IMR-90 (cell line): Measurements from ENCODE around the gene AFG3L2. TPM values are rescaled to one million over a fixed set of nuclear protein-coding genes. Genes with fewer than 3 reads are reported as not detected.

Experiments used
- ATAC-seq: fragments of 200-7000 bp; cut with Tn5 transposase; 2 replicates; pipeline ENCODE4 v1.9.1; 2020; ENCODE audit warnings: low read depth, mild to moderate bottlenecking, moderate library complexity
- BruUV-seq: library from RNA; stranded (reverse); fragments of 400-500 nt; replicated peaks from 2 replicates; lab custom pipeline; 2021; lab: Mats Ljungman, UMichigan
- CTCF ChIA-PET: fragments of 300-600 bp; formaldehyde crosslinking; extraction: SDS; loops from one replicate; lab custom pipeline; 2021; ENCODE audit warnings: antibody characterized with exemption; lab: Yijun Ruan, JAX
- POLR2A ChIA-PET: fragments of 300-600 bp; sonication (Branson Sonifier 250); formaldehyde crosslinking; loops from one replicate; lab custom pipeline; 2022; ENCODE audit warnings: antibody characterized with exemption; ENCODE audit not compliant: unreplicated experiment; lab: Charles Lee
- DNase-seq: peaks from one replicate; pipeline ENCODE4 v3.0.0; 2013
- H2AFZ ChIP-seq: replicated peaks from 2 replicates; pipeline ENCODE3; 2013; ENCODE audit warnings: low read length, mild to moderate bottlenecking; ENCODE audit not compliant: poor library complexity
- H2AK5ac ChIP-seq: 2 replicates; pipeline ENCODE4 v1.6.1; 2013; ENCODE audit warnings: low read depth, low read length, inconsistent platforms
- H2AK9ac ChIP-seq: replicated peaks from 2 replicates; pipeline ENCODE3; 2013; ENCODE audit warnings: mild to moderate bottlenecking, low read depth, low read length, moderate library complexity; ENCODE audit not compliant: poor library complexity
- H2BK120ac ChIP-seq: 2 replicates; pipeline ENCODE4 v1.6.1; 2013; ENCODE audit warnings: low read depth, low read length, inconsistent platforms
- H2BK15ac ChIP-seq: 3 replicates; pipeline ENCODE4 v1.6.1; 2013; ENCODE audit warnings: low read depth, low read length, inconsistent platforms
- H2BK20ac ChIP-seq: 2 replicates; pipeline ENCODE4 v1.6.1; 2013; ENCODE audit warnings: low read depth, mild to moderate bottlenecking, inconsistent platforms, low read length, moderate library complexity
- H2BK5ac ChIP-seq: 2 replicates; pipeline ENCODE4 v1.6.1; 2013; ENCODE audit warnings: mild to moderate bottlenecking, low read depth, low read length, inconsistent platforms; ENCODE audit not compliant: poor library complexity, severe bottlenecking
- H3K14ac ChIP-seq: replicated peaks from 2 replicates; pipeline ENCODE4 v1.6.1; 2013; ENCODE audit warnings: low read depth, low read length, inconsistent platforms
- H3K18ac ChIP-seq: 2 replicates; pipeline ENCODE4 v1.6.1; 2013; ENCODE audit warnings: low read depth, low read length, control low read depth
- H3K23ac ChIP-seq: 2 replicates; pipeline ENCODE4 v1.6.1; 2013; ENCODE audit warnings: low read depth, low read length, inconsistent platforms
- H3K27ac ChIP-seq: 2 replicates; pipeline ENCODE4 v1.5.1; 2013; ENCODE audit warnings: mild to moderate bottlenecking, control low read depth, low read length; ENCODE audit not compliant: insufficient read depth
- H3K27me3 ChIP-seq: 2 replicates; pipeline ENCODE4 v1.6.1; 2013; ENCODE audit warnings: low read length; ENCODE audit not compliant: control insufficient read depth, insufficient read depth
- H3K36me3 ChIP-seq: 2 replicates; pipeline ENCODE4 v1.6.1; 2013; ENCODE audit warnings: low read length, mixed read lengths; ENCODE audit not compliant: control insufficient read depth, insufficient read depth
- H3K4ac ChIP-seq: 2 replicates; pipeline ENCODE4 v1.6.1; 2013; ENCODE audit warnings: low read depth, low read length, inconsistent platforms
- H3K4me1 ChIP-seq: 2 replicates; pipeline ENCODE4 v1.6.1; 2013; ENCODE audit warnings: low read length, mixed read lengths; ENCODE audit not compliant: control insufficient read depth, insufficient read depth
- H3K4me2 ChIP-seq: 2 replicates; pipeline ENCODE4 v1.6.1; 2013; ENCODE audit warnings: low read depth, mild to moderate bottlenecking, control low read depth, low read length, moderate library complexity
- H3K4me3 ChIP-seq: 2 replicates; pipeline ENCODE4 v1.5.1; 2013; ENCODE audit warnings: low read depth, mild to moderate bottlenecking, control low read depth, low read length, moderate library complexity; ENCODE audit not compliant: insufficient read depth
- H3K56ac ChIP-seq: 2 replicates; pipeline ENCODE4 v1.6.1; 2013; ENCODE audit warnings: low read length, inconsistent platforms; ENCODE audit not compliant: insufficient read depth; ENCODE audit errors: extremely low read depth
- H3K79me1 ChIP-seq, 2 experiments: 2 replicates each; pipeline ENCODE4 v1.6.1; 2013; ENCODE audit warnings: low read length in 2 of 2, inconsistent platforms in 1 of 2, low read depth in 1 of 2
- H3K9ac ChIP-seq: 2 replicates; pipeline ENCODE4 v1.6.1; 2013; ENCODE audit warnings: low read depth, low read length, control low read depth
- H3K9me1 ChIP-seq: 2 replicates; pipeline ENCODE4 v1.6.1; 2013; ENCODE audit warnings: low read length, inconsistent platforms; ENCODE audit not compliant: insufficient read depth
- H3K9me3 ChIP-seq: 2 replicates; pipeline ENCODE4 v1.6.1; 2013; ENCODE audit warnings: low read length; ENCODE audit not compliant: control insufficient read depth, insufficient read depth
- H4K20me1 ChIP-seq: 2 replicates; pipeline ENCODE4 v1.6.1; 2013; ENCODE audit warnings: low read length, inconsistent platforms; ENCODE audit not compliant: insufficient read depth
- H4K5ac ChIP-seq: 2 replicates; pipeline ENCODE4 v1.6.1; 2013; ENCODE audit warnings: mild to moderate bottlenecking, low read depth, low read length, control low read depth
- H4K8ac ChIP-seq, 2 experiments: 2 replicates each; pipeline ENCODE4 v1.6.1; 2013; ENCODE audit warnings: low read depth in 2 of 2, low read length in 2 of 2, control low read depth in 1 of 2, inconsistent platforms in 1 of 2
- H4K91ac ChIP-seq: 2 replicates; pipeline ENCODE4 v1.6.1; 2013; ENCODE audit warnings: low read depth, low read length, inconsistent platforms; ENCODE audit not compliant: insufficient read depth
- BHLHE40 ChIP-seq: fragments of 150-350 bp; IDR thresholded peaks from 2 replicates; pipeline ENCODE4 v1.6.1; 2016; ENCODE audit warnings: mild to moderate bottlenecking, low read depth, low read length
- CHD1 ChIP-seq: IDR thresholded peaks from 2 replicates; pipeline ENCODE4 v1.6.1; 2012; ENCODE audit warnings: low read depth, low read length, improper control_type of control experiment
- FOS ChIP-seq: fragments of 150-350 bp; IDR thresholded peaks from 2 replicates; pipeline ENCODE4 v1.6.1; 2016; ENCODE audit warnings: low read depth, low read length
- MAZ ChIP-seq: IDR thresholded peaks from 2 replicates; pipeline ENCODE4 v1.6.1; 2012; ENCODE audit warnings: low read depth, mild to moderate bottlenecking, low read length, improper control_type of control experiment, moderate library complexity, borderline replicate concordance
- MXI1 ChIP-seq: IDR thresholded peaks from 2 replicates; pipeline ENCODE4 v1.6.1; 2012; ENCODE audit warnings: low read depth, mild to moderate bottlenecking, low read length, moderate library complexity, borderline replicate concordance
- RFX5 ChIP-seq: IDR thresholded peaks from 2 replicates; pipeline ENCODE4 v1.8.0; 2012; ENCODE audit warnings: low read depth, mild to moderate bottlenecking, low read length, moderate library complexity
- SMC3 ChIP-seq: fragments of 150-350 bp; IDR thresholded peaks from 2 replicates; pipeline ENCODE4 v1.6.1; 2016; ENCODE audit warnings: low read depth, mild to moderate bottlenecking, antibody characterized with exemption, low read length, moderate library complexity
- WGBS, 2 experiments: methylation state at CpG; one replicate each; pipeline versions ENCODE4 v1.1.5 to v1.1.7; 2013; ENCODE audit warnings: missing lambda C conversion rate in 2 of 2; ENCODE audit not compliant: insufficient read length in 1 of 2; ENCODE audit errors: extremely low coverage in 2 of 2; 5-methylcytosine and 5-hydroxymethylcytosine counted together
- dilution Hi-C: fragments of 300-500 bp; cut with HindIII; formaldehyde crosslinking; loops from one replicate; pipeline ENCODE4 v1.14.3; 2018; ENCODE audit warnings: low sequenced_read_pairs; ENCODE audit not compliant: unreplicated experiment
- in situ Hi-C: fragments of 300-500 bp; cut with MboI; formaldehyde crosslinking; loops from 3 replicates; pipeline ENCODE4 v1.14.3; 2019; ENCODE audit warnings: low sequenced_read_pairs, inconsistent platforms, mixed read lengths
- intact Hi-C: fragments of 100-400 bp; cut with micrococcal nuclease; formaldehyde crosslinking; loops from 2 replicates; pipeline ENCODE4 v1.10.0; 2022
- polyA plus RNA-seq, 3 experiments: library from polyadenylated mRNA; depleted of rRNA; stranded (reverse); fragments of >200 nt; gene quantifications; 2 replicates each; pipeline ENCODE4 v1.2.3, GENCODE V29; 2012; ENCODE audit warnings: low replicate concordance in 1 of 3
- total RNA-seq: library from RNA; depleted of rRNA; stranded (reverse); fragments of >200 nt; gene quantifications from 2 replicates; pipeline ENCODE4 v1.2.3, GENCODE V29; 2012
- TF ChIP-seq, protein P1 (sequence below): fragments of 150-350 bp; IDR thresholded peaks from 2 replicates; pipeline ENCODE4 v1.6.1; 2016; ENCODE audit warnings: low read depth, mild to moderate bottlenecking, low read length, moderate library complexity, borderline replicate concordance
- TF ChIP-seq, protein P2 (sequence below): fragments of 150-350 bp; IDR thresholded peaks from 2 replicates; pipeline ENCODE4 v1.6.1; 2017; ENCODE audit warnings: mild to moderate bottlenecking, antibody characterized with exemption, low read length, low read depth
- TF ChIP-seq, protein P3 (sequence below): conservative IDR thresholded peaks from 2 replicates; pipeline ENCODE4 v1.5.1; 2012; ENCODE audit warnings: mild to moderate bottlenecking, low read depth, low read length, improper control_type of control experiment

AFG3L2 gene
- total and polyA plus RNA-seq, 2 of the 4 experiments (the other 2 are of a cell fraction) = 26.9 to 37.6 TPM

DNA sequence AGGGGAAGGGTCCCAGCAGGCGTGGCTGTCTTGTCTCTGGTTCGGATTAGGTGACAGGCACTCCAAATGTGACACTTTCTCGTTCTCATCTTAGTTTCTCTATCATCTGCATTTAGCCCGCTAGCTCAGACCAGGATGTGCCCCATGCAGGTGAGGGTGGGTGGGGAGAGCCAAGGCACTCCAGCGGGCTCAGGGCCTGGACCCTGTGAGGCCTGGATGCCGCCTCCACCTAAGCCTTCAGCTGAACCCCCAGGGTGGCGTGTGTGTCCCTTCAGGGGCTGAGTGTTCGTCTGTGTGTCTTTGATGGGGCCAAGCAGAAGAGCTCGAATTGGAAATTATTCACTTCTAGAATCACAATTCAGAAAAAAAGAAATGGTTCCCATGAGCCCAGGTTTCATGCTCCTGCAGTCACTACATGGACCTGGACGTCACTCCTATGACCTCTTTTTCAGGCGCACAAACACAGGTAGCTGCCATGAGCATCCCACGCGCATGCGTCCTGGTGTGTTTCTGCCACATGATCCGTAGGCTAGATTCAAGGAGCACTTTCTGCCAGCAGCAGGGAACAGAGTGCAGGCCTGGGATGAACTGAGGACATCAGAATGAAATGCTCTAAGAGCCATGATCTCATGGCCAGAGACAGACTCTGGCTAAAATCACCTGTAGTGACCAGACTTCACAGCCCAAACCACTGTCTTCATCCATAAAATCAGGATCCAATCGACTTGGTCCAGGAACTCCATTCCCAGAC lies 97.1 kb downstream of the AFG3L2 start:
- Histone ChIP-seq H3K9ac (peak overlapping the region; percentile 80), H2AK5ac (peak overlapping the region; percentile 99), H2AK9ac (peak overlapping the region; percentile 98), H2BK15ac (peak overlapping the region; percentile 98), H4K5ac (peak overlapping the region; percentile 99), H3K9me1 (peaks cover 24% of the 10 kb centered on the region; the same call in 1 of the 2 replicates), H3K4ac (peak overlapping the region; percentile 93), H4K20me1 (no peaks in the 10 kb centered on the region; the same call in 1 of the 2 replicates), H4K91ac (peak overlapping the region; percentile 100), H2BK120ac (peak overlapping the region; percentile 92), H4K8ac (peak overlapping the region; percentile 97 to 99), H3K4me2 (peak overlapping the region; percentile 37), H3K4me3 (peak overlapping the region; percentile 5; the same call in 1 of the 2 replicates), H3K23ac (peak overlapping the region; percentile 51), H2BK5ac (peak overlapping the region; percentile 97), H3K14ac (peak overlapping the region; percentile 80), H3K27ac (peak overlapping the region; percentile 97), H2BK20ac (peak overlapping the region; percentile 65), H3K9me3 (no peaks in the 10 kb centered on the region), H3K36me3 (no peaks in the 10 kb centered on the region), H3K27me3 (no peaks in the 10 kb centered on the region), H2AFZ (peak overlapping the region; percentile 6), H3K56ac (peak overlapping the region; percentile 96), H3K4me1 (peaks cover 34% of the 10 kb centered on the region), H3K18ac (peak overlapping the region; percentile 93), H3K79me1 (peaks cover 14 to 47% of the 10 kb centered on the region in 2 experiments)
- no peak for ATAC-seq
- intact Hi-C loops = loop anchor here (1.0 to 10.0 kb wide), 2 partner anchors 28 to 335 kb away; partner anchors contain the start of gene TUBB6
- WGBS, 2 experiments = 94% methylated on average over 7 of the region's 16 CpGs; no CpG with 5 or more reads in 1 of the 2 experiments
- in situ Hi-C loops = loop anchor here (10.0 kb wide), 1 partner anchor 425 kb away; the partner anchor contains the start of gene CHMP1B
- ChIA-PET CTCF (no interaction called here), POLR2A (interaction anchor here (1.3 to 2.8 kb wide), 3 partner anchors 8 to 97 kb away, joined by 4 to 19 read pairs (median 8); partner anchors contain the start of gene AFG3L2)
- no TSS peak for BruUV-seq
- dilution Hi-C loops = no loop called here
- TF ChIP-seq, protein P1, sequence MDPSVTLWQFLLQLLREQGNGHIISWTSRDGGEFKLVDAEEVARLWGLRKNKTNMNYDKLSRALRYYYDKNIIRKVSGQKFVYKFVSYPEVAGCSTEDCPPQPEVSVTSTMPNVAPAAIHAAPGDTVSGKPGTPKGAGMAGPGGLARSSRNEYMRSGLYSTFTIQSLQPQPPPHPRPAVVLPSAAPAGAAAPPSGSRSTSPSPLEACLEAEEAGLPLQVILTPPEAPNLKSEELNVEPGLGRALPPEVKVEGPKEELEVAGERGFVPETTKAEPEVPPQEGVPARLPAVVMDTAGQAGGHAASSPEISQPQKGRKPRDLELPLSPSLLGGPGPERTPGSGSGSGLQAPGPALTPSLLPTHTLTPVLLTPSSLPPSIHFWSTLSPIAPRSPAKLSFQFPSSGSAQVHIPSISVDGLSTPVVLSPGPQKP = no peak
- TF ChIP-seq MAZ (no peak), BHLHE40 (no peak), SMC3 (no peak), FOS (no peak), CHD1 (no peak), RFX5 (no peak), MXI1 (no peak)
- TF ChIP-seq, protein P2, sequence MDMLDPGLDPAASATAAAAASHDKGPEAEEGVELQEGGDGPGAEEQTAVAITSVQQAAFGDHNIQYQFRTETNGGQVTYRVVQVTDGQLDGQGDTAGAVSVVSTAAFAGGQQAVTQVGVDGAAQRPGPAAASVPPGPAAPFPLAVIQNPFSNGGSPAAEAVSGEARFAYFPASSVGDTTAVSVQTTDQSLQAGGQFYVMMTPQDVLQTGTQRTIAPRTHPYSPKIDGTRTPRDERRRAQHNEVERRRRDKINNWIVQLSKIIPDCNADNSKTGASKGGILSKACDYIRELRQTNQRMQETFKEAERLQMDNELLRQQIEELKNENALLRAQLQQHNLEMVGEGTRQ = no peak
- TF ChIP-seq, protein P3, sequence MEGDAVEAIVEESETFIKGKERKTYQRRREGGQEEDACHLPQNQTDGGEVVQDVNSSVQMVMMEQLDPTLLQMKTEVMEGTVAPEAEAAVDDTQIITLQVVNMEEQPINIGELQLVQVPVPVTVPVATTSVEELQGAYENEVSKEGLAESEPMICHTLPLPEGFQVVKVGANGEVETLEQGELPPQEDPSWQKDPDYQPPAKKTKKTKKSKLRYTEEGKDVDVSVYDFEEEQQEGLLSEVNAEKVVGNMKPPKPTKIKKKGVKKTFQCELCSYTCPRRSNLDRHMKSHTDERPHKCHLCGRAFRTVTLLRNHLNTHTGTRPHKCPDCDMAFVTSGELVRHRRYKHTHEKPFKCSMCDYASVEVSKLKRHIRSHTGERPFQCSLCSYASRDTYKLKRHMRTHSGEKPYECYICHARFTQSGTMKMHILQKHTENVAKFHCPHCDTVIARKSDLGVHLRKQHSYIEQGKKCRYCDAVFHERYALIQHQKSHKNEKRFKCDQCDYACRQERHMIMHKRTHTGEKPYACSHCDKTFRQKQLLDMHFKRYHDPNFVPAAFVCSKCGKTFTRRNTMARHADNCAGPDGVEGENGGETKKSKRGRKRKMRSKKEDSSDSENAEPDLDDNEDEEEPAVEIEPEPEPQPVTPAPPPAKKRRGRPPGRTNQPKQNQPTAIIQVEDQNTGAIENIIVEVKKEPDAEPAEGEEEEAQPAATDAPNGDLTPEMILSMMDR = no peak
- no peak for DNase-seq
